ENCODE results near the gene C1orf210. TPM values are rescaled to one million over a fixed set of nuclear protein-coding genes. Genes with fewer than 3 reads are reported as not detected.

C1orf210 gene
- total and polyA plus RNA-seq, 9 of the 15 experiments (the other 6 are each of a cell fraction or from before 2014, with no cell fraction given), result 0.21 TPM; not detected in 8

DNA sequence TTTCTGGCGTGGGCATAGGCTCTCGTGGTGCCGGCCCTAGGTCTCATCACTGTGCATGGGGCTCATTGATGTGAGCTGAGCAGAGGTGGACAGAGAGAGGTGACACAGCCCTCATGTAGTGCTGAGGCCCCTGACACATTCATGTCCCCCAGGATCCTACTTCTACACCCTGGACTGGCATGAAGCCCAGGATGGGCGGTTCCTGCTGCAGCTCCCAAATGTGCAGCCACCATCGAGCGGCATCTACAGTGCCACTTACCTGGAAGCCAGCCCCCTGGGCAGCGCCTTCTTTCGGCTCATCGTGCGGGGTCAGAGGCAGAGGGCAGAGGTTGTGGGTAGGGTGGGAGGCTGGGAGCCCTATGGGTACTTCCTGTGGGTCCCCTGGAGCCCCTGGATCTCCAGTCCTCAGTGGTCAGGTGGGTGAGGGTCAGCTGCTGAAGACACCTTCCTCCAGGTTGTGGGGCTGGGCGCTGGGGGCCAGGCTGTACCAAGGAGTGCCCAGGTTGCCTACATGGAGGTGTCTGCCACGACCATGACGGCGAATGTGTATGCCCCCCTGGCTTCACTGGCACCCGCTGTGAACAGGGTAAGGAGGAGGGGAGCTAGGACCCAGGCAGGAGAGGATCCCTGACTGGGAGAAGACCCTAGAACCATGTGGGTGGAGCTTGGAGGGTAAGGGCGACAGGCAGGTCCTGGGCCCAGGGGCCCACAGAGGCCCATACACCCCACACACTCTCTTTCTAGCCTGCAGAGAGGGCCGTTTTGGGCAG, 21.5 kb upstream of the C1orf210 start (continued):
- TF ChIP-seq TFE3 (CRISPR knock-in tag; IDR thresholded peaks at IDR 0.05) (no peak), ZNF511 (CRISPR knock-in tag; IDR thresholded peaks at IDR 0.05) (no peak), POLR3A (IDR thresholded peaks at IDR 0.05; ENCODE audit: borderline replicate concordance, extremely low read depth, insufficient read depth, insufficient read length) (no peak)

DNA sequence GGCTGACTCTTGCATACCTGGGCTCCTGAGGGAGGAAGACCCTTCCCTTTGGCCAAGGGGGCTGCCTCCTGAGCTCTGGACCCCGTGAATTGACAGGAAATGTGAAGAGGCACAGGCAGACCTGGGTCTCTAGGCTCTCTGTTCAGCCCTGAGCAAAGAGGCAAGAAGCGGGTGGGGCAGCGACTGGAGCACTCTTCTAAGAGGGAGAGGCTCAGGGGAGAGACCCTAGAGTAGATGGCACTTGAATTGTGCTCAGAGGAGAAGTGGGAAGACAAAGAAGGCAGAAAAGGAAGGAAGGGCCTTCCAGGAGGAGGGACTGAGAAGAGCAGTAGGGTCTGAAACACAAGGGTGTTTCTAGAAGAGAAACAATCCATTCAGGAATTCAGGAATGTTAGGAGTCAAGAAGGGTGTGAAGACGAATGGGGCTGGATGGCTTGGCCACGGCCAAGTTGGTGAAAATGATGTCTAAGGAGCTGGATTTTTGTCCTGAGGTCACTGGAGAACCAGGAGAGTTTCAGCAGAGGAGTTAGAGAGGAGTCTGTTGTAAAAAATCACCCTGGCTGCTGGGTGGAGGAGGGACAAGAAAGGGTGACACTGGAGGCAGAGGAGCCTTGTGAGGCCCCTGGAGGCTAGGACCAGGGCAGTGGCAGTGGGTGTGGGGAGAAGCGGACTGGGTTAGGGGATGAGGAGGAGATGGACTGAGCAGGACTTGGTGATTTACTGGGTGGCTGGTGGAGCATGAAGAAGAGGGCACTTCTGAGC, 20.7 kb upstream of the C1orf210 start:
- ATAC-seq (no peak), FAIRE-seq (peak; percentile 57), DNase-seq (ENCODE audit: extremely low read depth in 1 of 4, low spot score in 3 of 4) (no peak)
- Histone ChIP-seq H3K79me2 (ENCODE audit: control insufficient read depth, insufficient read depth, low read length) (no peaks in the 10 kb centered on the region), H3K4me1 (replicated peaks in 1 of 2; ENCODE audit: control insufficient read depth in 2 of 2, insufficient read depth in 2 of 2, low read length in 2 of 2) (peaks cover 4 to 19% of the 10 kb centered on the region in 2 experiments; a peak in 4 of 5 replicates), H3K4me3 (no peak overlapping the region), H3K36me3 (ENCODE audit: control insufficient read depth, insufficient read depth, low read length) (no peaks in the 10 kb centered on the region), H3K27ac (ENCODE audit: extremely low read depth, low read depth, low read length) (no peak overlapping the region), H3K27me3 (ENCODE audit: control insufficient read depth in 2 of 2, insufficient read depth in 2 of 2, low read length in 2 of 2) (peaks cover 23 to 87% of the 10 kb centered on the region in 2 experiments), H4K20me1 (replicated peaks; ENCODE audit: control insufficient read depth, insufficient read depth, low read length) (peaks cover 4% of the 10 kb centered on the region; the same call in 1 of the 2 replicates), H3K4me2 (ENCODE audit: insufficient read depth, low read length) (no peak overlapping the region), H3K9me3 (replicated peaks; ENCODE audit: control insufficient read depth, insufficient read depth, low read depth, low read length) (0 out of 2 replicates have a peak, but pooled peaks cover 2% of the 10 kb centered on the region), H3K9me1 (ENCODE audit: control insufficient read depth, insufficient read depth, low read length) (no peaks in the 10 kb centered on the region), H2AFZ (ENCODE audit: low read depth, low read length) (no peak overlapping the region), H3K9ac (ENCODE audit: insufficient read depth in 1 of 2, low read depth in 2 of 2, low read length in 2 of 2) (no peak overlapping the region)
- intact Hi-C loops (cut with micrococcal nuclease) (no loop called here), in situ Hi-C loops (cut with MboI) (no loop called here)
- BruUV-seq (replicated peaks), result no TSS peak
- ChIA-PET CTCF (ENCODE audit: low intra/inter-chr PET ratio) (no interaction called here), POLR2A (interaction anchor here (0.8 to 1.5 kb wide), 3 partner anchors 24 to 83 kb away, joined by 4 to 7 read pairs (median 4); partner anchors contain the start of genes MED8 and SZT2)
- 8% methylated on average over 6 of the region's 6 CpGs for WGBS (ENCODE audit: insufficient coverage, low coverage, missing lambda C conversion rate)
- TF ChIP-seq RNF2 (IDR thresholded peaks at IDR 0.05) (no peak), DIDO1 (tag; IDR thresholded peaks at IDR 0.05; ENCODE audit: low read depth) (no peak), DACH1 (IDR thresholded peaks at IDR 0.05; ENCODE audit: partially characterized antibody) (no peak), LARP7 (IDR thresholded peaks at IDR 0.05) (no peak), ZC3H8 (IDR thresholded peaks at IDR 0.05) (no peak), SETDB1 (IDR thresholded peaks at IDR 0.05; ENCODE audit: low read length) (no peak)
